ENCODE data around the gene IGF2R.
"Not testable (repeated sequence)": the region's sequence is repeated elsewhere in the genome, so short reads cannot be mapped to it uniquely, and the experiment has no call there.

IGF2R gene

DNA sequence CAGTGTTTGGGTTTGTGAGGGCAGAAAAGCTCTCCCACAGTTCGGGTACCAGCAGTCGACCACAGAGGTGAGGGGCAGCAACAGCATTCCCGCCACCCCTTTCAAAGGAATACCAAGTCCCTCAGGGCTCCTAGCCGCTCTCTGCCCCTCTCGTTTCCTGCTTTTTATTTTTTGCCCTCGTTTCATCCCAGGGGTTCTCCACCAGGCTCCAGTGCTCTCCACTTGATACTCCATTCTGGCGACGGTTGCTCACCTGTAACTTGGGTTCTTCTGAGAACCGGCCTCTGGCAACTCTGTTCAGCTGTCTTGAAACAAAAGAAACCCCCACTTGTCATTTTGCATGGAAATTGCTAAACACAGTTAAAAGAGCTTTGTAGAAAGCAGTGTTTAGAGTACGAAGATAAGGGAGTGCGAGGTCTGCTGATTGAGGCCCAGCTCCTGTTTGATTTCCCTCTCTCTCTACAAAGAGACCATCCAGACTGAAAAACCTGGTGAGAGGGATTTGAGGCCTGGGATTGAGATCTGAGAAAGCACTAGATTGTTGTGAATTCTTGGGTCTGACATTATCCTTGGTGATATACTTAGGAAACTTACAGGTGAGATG is 28.7 kb downstream of the IGF2R start:
- no peak for DNase-seq

DNA sequence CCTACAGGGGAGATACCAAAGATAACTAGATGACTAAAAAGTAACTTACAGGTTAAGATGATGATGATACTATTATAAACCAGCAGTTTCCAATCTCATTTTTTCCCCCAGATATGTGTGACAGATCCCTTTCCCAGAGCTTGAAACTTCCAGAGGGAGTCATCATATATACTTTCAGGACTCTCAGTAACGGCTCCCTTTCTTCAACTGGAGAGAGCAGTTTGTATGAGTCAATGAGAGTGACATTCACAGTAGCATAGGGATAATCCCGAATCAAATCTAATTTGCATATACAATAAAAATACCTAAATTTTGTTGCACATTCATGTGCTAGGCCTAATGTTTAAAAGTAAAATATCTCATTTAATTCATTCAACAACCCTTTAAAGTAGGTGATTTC is 29.7 kb downstream of the IGF2R start:
- DNase-seq: no peak

DNA sequence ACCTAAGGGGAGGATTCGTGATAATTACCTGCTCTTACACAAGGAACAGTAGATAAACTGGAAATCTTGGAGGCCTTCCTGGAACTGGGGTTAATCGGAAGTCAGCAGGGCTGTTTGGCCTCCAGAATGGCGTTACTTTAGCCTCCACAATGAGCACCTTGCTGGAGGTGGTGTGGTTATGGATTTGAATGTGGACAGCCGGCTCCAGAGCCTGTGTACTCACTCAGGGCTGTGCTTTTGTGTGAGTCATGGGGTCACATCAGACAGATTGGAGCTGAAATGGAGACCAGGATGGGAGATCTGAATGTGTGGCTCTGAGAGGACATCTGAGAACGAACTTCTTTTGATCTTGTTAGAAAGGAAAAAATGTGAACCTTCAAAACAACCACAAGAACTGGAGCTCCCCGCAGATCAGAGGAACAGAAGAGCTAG is 30.4 kb downstream of the IGF2R start:
- DNase-seq: no peak

DNA sequence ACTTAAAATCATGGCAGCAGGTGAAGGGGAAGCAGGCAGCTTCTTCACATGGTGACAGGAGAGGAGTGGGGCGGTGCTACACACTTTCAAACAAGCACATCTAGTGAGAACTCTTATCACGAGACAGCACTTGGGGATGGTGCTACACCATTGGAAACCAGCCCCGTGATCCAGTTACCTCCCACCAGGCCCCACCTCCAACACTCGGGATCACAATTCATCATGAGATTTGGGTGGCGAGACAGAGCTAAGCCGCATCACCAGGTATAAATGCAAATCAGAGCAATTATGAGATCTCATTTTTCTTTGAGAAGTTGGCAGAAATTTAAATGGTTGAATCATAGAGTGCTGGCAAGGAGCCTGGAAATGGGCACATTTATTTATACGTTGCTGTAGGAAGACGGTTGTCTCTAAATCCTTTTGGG is 31.4 kb downstream of the IGF2R start:
- no peak for DNase-seq

DNA sequence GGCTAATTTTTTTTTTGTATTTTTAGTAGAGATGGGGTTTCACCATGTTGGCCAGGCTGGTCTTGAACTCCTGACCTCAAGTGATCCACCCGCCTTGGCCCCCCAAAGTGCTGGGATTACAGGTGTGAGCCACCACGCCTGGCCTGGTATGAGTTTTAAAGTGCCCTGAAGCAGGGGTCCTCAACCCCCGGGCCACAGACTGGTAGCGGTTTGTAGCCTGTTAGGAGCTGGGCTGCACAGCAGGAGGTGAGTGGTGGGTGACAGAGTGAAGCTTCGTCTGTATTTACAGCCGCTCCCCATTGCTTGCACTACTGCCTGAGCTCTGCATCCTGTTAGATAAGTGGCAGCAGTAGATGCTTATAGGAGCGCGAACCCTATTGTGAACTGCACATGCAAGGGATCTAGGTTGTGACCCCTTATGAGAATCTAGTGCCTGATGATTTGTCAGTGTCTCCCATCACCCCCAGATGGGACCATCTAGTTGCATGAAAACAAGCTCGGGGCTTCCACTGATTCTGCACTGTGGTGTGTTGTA is 32.1 kb downstream of the IGF2R start:
- not testable (repeated sequence) for DNase-seq

DNA sequence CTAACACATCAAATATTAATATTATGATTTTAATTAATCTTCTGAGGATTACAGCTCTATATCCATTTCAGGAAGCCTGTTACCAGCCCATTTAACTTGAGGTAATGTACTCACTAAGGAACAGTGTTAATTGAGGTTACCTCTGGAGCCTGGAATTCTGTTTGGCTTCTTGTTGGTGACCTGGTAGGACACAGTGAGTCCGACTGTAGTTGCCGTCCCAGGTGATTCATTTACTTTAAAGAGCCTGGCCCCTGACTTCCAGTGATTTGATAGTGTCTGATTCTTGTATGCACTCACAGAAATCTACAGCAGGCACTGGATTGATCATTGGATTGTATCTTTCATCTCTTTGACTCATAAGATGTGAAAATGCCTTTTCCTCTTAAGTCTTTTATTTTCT is 34.0 kb downstream of the IGF2R start:
- DNase-seq: no peak

DNA sequence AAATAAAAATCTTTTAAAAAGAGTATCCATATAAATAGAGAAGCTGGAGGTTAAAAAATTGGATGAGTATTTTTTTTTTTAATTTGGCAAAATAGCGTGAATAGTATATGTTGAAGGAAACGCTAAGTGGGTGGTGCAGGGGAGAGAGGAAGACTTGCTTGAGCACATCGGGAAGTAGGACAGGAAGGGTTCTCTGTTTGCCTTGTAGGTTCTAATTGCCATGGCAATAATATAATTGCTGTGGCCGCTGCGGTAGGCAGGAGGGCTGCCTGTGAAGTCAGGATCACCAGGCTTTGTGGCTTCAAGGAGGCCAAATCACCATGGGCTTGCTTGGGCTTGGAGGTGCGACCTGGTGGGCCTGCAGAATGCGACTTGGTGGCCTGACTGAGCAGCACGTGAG is 35.1 kb downstream of the IGF2R start:
- DNase-seq: no peak

DNA sequence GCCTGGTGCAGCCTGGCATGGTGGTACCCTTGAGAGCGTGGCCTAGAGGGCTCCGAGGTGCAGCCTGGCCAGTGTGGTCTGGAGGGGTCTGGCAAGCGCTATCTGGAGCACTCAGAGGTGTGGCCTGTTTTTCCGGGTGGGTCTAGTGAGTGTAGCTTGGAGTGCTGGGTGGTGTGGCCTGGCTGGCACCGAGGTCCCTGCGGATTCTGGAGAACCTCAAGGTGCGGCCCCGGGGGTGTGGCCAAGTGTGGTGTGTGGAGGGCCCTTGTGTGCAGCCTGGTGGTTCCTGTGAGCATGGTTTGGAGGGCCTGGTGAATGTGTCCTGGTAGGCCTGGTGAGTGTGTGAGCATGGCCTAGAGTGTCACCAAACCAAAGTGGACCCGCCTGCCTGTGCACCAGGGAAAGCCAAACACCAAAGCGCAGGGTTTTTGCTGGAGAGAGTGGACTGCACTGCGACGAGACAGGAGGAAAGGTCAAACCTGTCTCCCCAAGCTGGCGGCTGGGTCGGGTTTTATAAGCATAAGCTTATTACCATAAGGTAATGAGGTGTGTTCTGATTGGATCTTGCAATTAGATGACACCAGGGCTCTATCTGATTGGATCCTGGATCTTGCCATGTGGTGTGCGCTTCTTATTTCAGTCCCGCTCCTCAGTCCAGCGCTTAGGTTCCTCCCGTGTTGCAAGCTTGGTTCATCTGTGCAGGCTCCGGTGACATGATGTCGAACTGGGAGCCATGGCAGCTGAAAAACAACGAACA is 35.7 kb downstream of the IGF2R start:
- DNase-seq: no peak

DNA sequence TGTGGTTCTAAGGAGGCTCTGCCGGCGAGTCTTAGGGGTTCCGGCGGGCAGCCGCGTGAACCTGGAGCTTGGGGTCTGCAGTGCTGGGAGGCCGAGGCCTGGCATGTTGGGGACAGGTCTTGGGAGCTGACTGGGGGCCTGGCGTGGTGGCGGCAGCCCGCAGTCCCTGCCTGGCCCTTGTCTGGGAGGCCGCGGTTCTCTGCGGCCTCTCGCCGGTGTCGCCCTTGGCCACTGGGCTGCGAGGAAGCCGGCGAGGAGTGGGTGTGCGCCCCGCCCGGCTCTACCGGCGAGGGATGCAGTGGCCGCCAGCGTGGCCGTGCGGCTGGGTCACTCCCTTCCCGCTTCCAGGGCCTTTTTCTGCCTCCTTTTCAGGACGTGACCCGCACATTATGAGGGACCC is 36.3 kb downstream of the IGF2R start:
- DNase-seq: no peak

DNA sequence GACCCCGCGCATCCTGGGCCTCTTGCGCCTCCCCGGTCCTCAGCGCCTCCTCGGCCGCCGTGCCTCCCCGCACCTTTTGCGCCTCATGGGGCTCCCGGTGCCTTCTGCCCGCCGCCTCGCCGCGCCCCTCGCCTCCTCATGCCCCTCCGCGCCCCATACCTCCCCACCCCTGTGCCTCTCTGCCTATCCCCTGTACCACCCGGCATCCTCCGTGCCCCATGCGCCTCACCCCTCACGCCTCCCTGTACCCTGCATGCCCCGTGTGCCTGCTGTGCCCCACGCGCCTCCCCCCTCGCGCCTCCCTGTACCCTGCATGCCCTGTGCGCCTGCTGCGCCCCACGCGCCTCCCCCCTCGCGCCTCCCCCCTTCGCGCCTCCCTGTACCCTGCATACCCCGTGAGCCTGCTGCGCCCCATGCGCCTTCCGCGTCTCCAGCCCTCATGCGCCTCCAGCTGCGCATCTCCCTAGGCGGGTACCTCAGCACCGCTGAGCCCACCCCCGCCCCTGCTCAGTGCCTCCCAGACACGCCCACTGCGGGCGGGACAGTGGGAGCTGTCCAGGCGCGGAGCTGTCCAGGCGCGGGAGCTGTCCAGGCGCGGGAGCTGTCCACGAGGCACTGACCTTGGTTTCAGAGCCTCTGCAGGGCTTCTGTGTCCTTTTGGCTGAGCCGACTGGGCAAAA is 37.1 kb downstream of the IGF2R start:
- no peak for DNase-seq

DNA sequence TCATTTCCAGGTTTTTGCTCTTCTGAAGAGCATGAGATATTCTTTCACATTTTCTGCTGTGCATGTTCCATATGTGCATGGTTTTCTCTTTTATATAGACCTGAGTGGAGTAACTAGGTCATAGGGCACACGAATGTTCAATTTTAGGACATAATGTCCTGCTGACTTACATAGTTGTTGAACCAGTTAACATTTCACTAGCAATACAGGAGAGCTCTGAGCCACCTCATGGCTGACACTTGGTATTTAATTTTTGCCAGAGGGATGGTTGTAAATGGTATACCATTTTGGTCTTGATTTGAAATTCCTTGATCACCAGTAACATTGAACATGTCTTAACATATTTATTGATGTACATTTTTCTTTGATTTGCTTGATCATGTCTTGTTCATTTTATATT is 38.3 kb downstream of the IGF2R start:
- no peak for DNase-seq

DNA sequence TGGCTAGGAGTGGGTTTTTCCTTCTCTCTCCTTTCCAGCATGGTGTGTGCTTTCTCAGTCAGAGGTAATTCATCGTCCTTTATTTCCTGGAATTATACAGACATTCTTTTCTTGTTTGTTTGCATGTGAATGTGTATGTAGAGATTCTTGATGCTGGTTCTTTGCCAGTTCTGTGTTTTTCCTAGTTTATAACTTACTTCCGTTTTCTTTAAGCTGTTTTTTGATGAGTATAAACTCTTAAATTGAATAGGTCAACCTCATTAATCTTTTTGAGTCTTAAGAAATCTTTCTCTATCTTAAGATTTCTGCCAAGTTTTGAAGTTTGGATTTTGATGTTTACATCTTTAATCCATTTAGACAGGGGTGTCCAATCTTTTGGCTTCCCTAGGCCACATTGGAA is 38.7 kb downstream of the IGF2R start:
- DNase-seq: no peak

DNA sequence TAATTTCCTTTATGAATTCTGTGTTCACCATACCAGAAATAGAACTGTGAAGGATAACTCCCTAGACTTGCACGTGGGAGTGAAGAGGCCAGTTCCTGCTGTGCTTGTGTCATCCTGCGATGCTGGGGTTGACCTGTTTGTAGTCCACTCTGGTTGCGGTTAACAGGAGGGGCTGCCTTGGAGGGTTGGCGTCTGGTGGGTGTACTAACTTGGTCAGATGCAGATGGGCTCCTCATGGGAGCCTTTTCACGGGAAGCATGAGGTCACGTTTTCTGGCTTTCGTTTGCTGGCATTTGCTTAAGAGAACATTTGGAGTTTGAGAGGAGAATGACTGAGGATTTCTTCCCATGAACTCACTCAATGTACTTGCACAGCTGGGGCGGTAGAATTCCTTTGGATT is 41.2 kb downstream of the IGF2R start:
- DNase-seq: no peak

DNA sequence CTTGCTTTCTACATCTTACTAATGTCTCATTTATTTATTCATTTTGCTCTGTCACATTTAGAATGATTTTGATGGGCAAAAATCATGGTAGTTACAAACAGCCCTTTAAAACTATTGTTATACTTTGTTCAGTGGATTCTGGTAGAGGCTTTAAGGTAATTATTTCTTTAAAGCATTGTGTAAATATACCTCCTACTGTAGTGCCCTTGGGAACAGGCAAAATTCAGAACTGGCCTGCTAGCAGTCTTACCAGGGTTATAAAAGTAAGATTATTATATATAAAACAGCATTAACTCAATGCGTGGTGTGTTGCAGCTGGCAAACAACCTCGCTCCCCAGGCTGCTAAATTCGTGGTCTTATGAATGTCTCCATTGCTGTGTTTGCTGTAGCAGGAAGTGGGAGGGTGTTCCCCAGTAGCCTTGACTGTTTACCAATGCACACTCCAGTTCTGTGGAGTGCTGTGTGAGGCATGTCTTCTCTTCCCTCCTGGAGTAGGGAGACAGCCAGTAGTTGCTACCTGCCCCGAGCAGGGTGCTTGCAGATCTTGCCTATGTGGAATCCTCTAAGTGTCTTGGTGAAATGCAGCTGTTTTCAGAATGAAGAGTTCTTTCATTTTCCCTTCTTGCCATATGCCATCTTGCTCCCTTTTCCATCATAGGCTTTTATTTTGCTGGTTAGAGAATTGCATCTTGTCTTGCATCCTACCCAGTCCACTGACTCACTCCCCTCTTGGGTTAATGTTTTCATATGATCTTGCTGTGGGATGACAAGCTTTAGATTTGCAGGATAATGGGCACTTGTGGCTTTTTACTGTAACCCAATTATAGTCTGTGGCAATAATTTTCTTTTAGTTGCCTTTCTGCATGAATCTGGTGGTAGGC is 45.3 kb downstream of the IGF2R start:
- peak in 1 of 2 experiments; percentile 6 for DNase-seq

DNA sequence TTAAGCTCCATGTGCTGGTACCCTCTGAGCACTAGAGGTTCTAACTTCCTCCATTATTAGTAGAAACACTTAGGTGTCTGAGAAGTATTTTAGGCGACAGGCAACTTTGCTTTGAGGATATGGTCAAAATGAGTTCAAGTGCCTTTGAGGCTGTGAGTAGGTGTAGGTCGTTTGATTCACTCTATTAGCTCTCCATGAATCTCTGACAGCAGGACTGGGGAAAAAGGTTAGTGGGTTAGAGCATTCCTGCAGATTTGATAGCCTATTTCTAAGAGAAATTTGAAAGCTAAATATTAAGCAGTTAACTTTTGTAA is 45.9 kb downstream of the IGF2R start:
- no peak for DNase-seq

DNA sequence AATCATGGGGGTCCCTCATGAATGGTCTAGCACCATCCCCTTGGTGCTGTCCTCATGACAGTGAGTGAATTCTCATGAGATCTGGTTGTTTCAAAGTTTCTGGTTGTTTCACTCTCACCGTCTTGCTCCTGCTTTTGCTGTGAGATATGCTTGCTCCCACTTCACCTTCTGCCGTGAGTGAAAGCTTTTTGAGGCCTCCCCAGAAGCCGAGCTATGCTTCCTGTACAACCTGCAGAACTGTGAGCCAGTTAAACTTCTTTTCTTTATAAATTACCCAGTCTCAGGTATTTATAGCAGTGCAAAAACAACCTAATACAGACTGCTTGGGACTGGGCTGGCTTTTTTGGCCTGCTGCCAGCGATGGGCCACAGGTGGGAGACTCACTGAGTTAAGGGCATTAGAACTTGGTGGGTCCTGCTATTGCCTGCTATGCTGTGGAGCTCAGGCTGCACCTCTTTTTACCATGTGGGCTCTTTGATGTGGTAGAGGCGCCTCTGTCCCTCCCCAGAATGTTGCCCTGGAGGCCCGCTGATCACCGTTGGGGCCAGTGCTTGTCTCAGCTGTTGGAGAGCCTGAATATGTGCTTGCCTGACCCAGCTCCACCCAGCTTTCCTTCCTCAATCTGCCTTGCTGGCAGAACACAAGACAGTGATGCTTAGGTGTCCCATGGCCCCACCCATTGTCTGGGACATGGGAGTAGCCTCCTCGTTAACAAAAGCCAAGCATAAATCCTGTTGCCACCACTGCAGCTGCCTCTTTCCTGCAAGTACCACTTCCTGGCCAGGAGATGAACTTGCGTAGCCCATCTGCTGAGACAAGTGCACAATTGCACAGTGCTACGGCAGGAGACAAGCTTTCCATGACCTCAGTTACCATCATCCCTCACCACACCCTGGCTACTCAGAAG is 47.1 kb downstream of the IGF2R start:
- no peak for DNase-seq

DNA sequence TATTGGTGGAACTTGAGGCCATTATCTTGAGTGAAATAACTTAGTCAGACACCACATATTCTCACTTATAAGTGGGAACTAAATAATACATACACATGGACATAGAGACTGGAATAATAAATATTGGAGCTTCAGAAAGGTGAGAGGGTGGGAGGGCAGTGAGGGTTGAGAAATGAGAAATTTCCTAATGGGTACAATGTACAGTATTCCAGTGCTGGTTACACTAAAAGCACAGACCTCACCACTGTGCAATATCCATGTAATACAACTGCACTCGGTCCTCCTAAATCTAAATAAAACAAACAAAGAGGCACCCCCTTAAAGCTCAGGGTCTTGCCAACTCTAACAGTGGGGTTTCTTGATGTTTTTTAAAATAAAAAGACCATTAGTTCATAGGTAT is 53.2 kb downstream of the IGF2R start:
- no peak for DNase-seq

DNA sequence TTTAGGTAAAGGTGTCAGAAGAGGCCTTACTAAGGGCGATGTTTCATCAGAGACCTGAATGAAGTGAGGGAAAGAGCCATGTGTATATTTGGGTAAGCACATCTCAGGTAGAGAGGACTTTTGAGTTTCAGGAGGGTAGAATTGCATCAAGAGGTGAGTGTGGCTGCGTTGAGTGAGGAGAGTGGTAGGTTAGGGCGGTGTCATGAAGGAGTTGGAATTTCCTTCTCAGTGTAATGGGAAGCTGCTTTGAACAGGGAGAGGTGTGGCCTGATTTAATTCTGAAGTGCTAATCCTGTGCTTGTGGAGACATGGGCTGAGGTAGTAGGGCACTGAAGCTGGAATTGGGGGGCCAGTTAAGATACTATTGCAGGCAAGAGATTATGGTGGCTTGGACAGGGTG is 53.9 kb downstream of the IGF2R start:
- DNase-seq: no peak

DNA sequence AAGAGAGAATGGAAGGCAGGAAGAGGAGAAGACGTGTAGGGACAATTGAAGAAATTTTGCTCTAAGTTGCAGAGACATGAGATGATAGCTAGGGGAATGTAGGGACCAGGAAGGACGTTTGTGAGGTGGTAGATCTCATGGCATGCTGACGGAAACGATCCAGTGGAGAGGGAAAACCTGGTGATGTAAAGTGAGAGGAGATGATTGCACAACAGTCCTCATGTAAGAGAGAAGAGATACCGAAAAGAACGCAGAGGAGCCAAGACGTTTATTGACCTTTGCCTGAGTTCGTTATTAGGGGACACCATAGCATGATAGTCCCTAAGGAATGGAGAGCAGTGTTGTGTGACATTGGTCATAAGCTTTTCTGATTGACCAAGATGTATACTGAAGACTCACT is 55.3 kb downstream of the IGF2R start:
- DNase-seq: no peak

DNA sequence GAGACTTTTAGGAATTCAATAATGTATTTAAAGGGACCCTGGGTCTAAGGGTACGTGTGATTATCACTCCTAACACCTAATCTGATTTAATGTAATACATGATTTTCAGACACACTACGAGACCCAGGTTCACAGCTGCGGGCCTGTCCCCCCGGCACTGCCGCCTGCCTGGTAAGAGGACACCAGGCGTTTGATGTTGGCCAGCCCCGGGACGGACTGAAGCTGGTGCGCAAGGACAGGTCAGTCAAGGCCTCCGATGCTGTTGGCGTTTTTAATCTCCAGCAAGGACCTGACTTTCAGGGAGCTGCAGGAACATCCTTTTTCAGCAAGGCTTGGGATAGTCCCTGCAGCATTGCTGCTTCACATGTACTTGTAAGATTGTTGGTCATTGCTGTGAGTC is 58.2 kb downstream of the IGF2R start:
- no peak for DNase-seq

DNA sequence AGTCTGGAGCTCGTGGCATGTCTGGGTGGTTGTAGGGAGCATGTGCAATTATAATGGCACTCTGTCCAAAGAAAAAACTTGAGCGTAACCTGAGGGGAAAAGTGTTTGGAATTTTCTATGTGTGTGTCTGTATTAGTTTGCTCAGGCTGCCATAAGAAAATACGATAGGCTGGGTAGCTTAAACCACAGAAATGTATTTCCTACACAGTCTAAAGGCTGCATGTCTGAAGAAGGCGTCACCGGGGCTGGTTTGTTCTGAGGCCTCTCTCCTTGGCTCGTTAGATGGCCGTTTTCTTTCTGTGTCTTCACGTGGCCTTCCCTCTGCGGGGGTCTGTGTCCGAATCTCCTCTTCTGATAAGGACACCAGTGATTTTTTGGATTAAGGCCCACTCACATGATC is 59.0 kb downstream of the IGF2R start:
- no peak for DNase-seq

All from SHP77 (cell line).